Fibroblast of the aortic adventitia (primary cell): Measurements from ENCODE around the gene GAGE10. TPM values are rescaled to one million over a fixed set of nuclear protein-coding genes. Genes with fewer than 3 reads are reported as not detected.
"Not testable (repeated sequence)": the region's sequence is repeated elsewhere in the genome, so short reads cannot be mapped to it uniquely, and the experiment has no call there.

Source experiments
- DNase-seq: peaks from one replicate; pipeline ENCODE4 v3.0.0-alpha.2; 2010; ENCODE audit warnings: low read depth
- H3K4me3 ChIP-seq: 2 replicates; pipeline ENCODE4 v1.5.1; 2011; ENCODE audit warnings: low read depth, mild to moderate bottlenecking, control low read depth, low read length, moderate library complexity
- total RNA-seq: library from RNA; depleted of rRNA; stranded (reverse); fragments of >200 nt; gene quantifications from 2 replicates; pipeline ENCODE4 v1.2.3, GENCODE V29; 2012; ENCODE audit warnings: low replicate concordance
- TF ChIP-seq, protein P1 (sequence below): IDR thresholded peaks from 2 replicates; pipeline ENCODE4 v1.5.1; 2011; ENCODE audit warnings: mild to moderate bottlenecking, low read length, control low read depth, inconsistent platforms; ENCODE audit not compliant: insufficient read depth

The GAGE10 gene
- total RNA-seq, 1 donor: not detected

- TF ChIP-seq, protein P1, sequence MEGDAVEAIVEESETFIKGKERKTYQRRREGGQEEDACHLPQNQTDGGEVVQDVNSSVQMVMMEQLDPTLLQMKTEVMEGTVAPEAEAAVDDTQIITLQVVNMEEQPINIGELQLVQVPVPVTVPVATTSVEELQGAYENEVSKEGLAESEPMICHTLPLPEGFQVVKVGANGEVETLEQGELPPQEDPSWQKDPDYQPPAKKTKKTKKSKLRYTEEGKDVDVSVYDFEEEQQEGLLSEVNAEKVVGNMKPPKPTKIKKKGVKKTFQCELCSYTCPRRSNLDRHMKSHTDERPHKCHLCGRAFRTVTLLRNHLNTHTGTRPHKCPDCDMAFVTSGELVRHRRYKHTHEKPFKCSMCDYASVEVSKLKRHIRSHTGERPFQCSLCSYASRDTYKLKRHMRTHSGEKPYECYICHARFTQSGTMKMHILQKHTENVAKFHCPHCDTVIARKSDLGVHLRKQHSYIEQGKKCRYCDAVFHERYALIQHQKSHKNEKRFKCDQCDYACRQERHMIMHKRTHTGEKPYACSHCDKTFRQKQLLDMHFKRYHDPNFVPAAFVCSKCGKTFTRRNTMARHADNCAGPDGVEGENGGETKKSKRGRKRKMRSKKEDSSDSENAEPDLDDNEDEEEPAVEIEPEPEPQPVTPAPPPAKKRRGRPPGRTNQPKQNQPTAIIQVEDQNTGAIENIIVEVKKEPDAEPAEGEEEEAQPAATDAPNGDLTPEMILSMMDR: no peak
- no peak overlapping the region for H3K4me3 ChIP-seq
- DNase-seq: no peak
Measured at GRCh38 chrX:49286581-49286980, 16.9 kb upstream of the GAGE10 start.

DNA sequence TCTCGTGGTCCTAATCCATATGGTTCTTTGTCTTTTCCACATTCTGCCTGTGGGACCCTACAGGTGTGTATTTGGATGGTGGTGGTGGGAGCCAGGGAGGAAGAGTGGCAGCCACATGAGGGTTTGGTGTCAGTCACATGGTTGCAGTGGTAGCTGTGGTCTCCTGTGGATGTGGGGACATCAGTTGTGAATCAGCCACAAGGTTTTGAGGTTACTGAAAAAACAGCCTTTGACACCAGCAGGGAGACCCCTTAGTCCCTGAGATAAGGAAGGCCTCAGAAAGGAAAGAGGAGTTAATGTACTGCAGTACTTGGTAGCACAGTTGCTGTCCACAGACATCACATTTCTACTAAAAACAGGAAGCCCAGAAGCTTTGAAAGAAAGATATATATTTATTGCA, 15.8 kb upstream of the GAGE10 start:
- TF ChIP-seq, protein P1: no peak
- no peak for DNase-seq
- no peak overlapping the region for H3K4me3 ChIP-seq

- TF ChIP-seq, protein P1: no peak
Measured at GRCh38 chrX:49290215-49290614, 13.2 kb upstream of the GAGE10 start.

GRCh38 chrX:49291615-49292337, 11.7 kb upstream of the GAGE10 start:
- peak; percentile 56 for DNase-seq
- TF ChIP-seq, protein P1: peak; percentile 74
- H3K4me3 ChIP-seq: no peak overlapping the region

More at GRCh38 chrX:49290215-49290614, 13.2 kb upstream of the GAGE10 start:
- no peak for DNase-seq
- no peak overlapping the region for H3K4me3 ChIP-seq

GRCh38 chrX:49292400-49293362, 10.8 kb upstream of the GAGE10 start:
- H3K4me3 ChIP-seq: no peak overlapping the region
- DNase-seq: no peak
- TF ChIP-seq, protein P1: no peak

DNA sequence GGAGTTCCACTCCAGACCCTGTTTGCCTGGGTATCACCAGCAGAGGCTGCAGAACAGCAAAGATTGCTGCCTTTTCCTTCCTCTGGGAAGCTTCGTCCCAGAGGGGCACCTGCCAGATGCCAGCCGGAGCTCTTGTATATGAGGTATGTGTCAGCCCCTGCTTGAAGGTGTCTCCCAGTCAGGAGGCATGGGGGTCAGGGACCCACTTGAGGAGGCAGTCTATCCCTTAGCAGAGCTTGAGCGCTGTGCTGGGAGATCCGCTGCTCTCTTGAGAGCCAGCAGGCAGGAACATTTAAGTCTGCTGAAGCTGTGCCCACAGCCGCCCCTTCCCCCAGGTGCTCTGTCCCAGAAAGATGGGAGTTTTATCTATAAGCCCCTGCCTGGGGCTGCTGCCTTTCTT, 4.2 kb upstream of the GAGE10 start:
- DNase-seq, H3K4me3 ChIP-seq: not testable (repeated sequence)

GRCh38 chrX:49300703-49301102, 2.7 kb upstream of the GAGE10 start:
- DNase-seq: no peak
- TF ChIP-seq, protein P1: no peak
- H3K4me3 ChIP-seq: no peak overlapping the region

DNA sequence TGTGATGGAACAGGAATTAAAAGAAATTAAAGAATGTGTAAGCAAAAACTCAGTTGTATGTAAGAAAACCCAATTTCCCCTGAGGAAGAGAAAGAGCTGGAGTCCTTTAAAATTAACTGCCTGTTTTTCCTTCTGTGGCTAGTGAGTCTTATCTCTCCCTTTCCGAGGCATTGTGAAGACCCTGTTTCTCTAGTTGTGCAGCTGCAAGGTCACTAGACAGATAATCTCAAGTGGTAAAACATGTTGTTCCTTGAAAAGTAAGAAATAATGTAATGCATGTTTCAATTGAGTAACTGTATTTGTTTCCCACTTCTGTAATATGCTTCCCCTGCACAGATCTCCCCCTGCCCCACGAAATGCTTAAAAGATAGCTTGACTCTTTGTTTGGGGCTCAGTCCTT, 4.3 kb downstream of the GAGE10 start:
- DNase-seq, H3K4me3 ChIP-seq: not testable (repeated sequence)
